GM12878 (cell line): ENCODE data around the gene MAST4. TPM values are rescaled to one million over a fixed set of nuclear protein-coding genes. Genes with fewer than 3 reads are reported as not detected.

Experiments
- ATAC-seq: fragments of 200-7000 bp; cut with Tn5 transposase; 3 replicates; pipeline ENCODE4 v1.9.1; 2020; ENCODE audit warnings: mild to moderate bottlenecking, moderate library complexity
- BruUV-seq: library from RNA; stranded (reverse); fragments of 400-500 nt; replicated peaks from 2 replicates; lab custom pipeline; 2021; lab: Mats Ljungman, UMichigan
- CTCF ChIA-PET: fragments of 300-600 bp; sonication (Branson Sonifier 250); formaldehyde crosslinking; extraction: SDS; loops from one replicate; lab custom pipeline; 2021; ENCODE audit warnings: inconsistent platforms; lab: Yijun Ruan, JAX
- POLR2A ChIA-PET: fragments of 350-600 bp; formaldehyde crosslinking; extraction: SDS; loops from one replicate; lab custom pipeline; 2021; ENCODE audit warnings: inconsistent platforms; lab: Charles Lee
- RAD21 ChIA-PET: fragments of 300-600 bp; sonication (Branson Sonifier 250); formaldehyde crosslinking; loops from one replicate; lab custom pipeline; 2023; ENCODE audit warnings: antibody characterized with exemption; ENCODE audit not compliant: unreplicated experiment; lab: Charles Lee
- SMC1A ChIA-PET: fragments of 300-600 bp; sonication (Branson Sonifier 250); formaldehyde crosslinking; loops from one replicate; lab custom pipeline; 2023; ENCODE audit not compliant: unreplicated experiment, uncharacterized antibody; lab: Charles Lee
- DNase-seq: peaks from one replicate; pipeline ENCODE4 v3.0.0-alpha.2; 2011; ENCODE audit warnings: low read depth, low spot score
- FAIRE-seq: peaks from 3 replicates; lab custom pipeline; 2011; peaks lifted over from hg19 to GRCh38; lab: Jason Lieb, UNC
- H2AFZ ChIP-seq: 2 replicates; pipeline ENCODE4 v1.6.0; 2011; ENCODE audit warnings: low read depth, low read length, control low read depth; ENCODE audit not compliant: control insufficient read depth
- H3K27ac ChIP-seq: 2 replicates; pipeline ENCODE4 v1.5.1; 2011; ENCODE audit warnings: control low read depth; ENCODE audit not compliant: control insufficient read depth, insufficient read depth
- H3K27me3 ChIP-seq, 2 experiments: replicated peaks in 1 of 2; 2 replicates each; pipeline versions ENCODE4 v1.6.0 to v1.6.1; 2011; ENCODE audit warnings: low read length in 1 of 2; ENCODE audit not compliant: control insufficient read depth in 2 of 2, insufficient read depth in 2 of 2
- H3K36me3 ChIP-seq, 2 experiments: 2 replicates each; pipeline ENCODE4 v1.5.1; 2011; ENCODE audit warnings: low read length in 1 of 2; ENCODE audit not compliant: control insufficient read depth in 2 of 2, insufficient read depth in 2 of 2
- H3K4me1 ChIP-seq: 2 replicates; pipeline ENCODE4 v1.6.1; 2011; ENCODE audit warnings: mild to moderate bottlenecking, low read length, moderate library complexity, mixed read lengths; ENCODE audit not compliant: control insufficient read depth, insufficient read depth
- H3K4me2 ChIP-seq: 2 replicates; pipeline ENCODE4 v1.6.0; 2011; ENCODE audit warnings: control low read depth; ENCODE audit not compliant: control insufficient read depth, insufficient read depth
- H3K4me3 ChIP-seq: fragments of 200-600 bp; sonication (generic); 2 replicates; pipeline ENCODE4 v1.5.1; 2016
- H3K79me2 ChIP-seq: 2 replicates; pipeline ENCODE4 v1.6.0; 2011; ENCODE audit warnings: low read length; ENCODE audit not compliant: control insufficient read depth, insufficient read depth
- H3K9ac ChIP-seq: 2 replicates; pipeline ENCODE4 v1.8.0; 2011; ENCODE audit warnings: low read length, control low read depth, mixed read lengths; ENCODE audit not compliant: control insufficient read depth, insufficient read depth
- H3K9me3 ChIP-seq: replicated peaks from 3 replicates; pipeline ENCODE4 v1.5.1; 2011; ENCODE audit warnings: mild to moderate bottlenecking, low read length; ENCODE audit not compliant: control insufficient read depth, insufficient read depth
- H4K20me1 ChIP-seq: 2 replicates; pipeline ENCODE4 v1.6.0; 2011; ENCODE audit not compliant: control insufficient read depth, insufficient read depth
- CEBPB ChIP-seq, 2 experiments: fragments of 150-350 bp in 1 of 2; IDR thresholded peaks; 2 replicates each; pipeline ENCODE4 v1.6.1; 2012 to 2014; ENCODE audit warnings: low read depth in 2 of 2, low read length in 2 of 2, borderline replicate concordance in 1 of 2, inconsistent platforms in 1 of 2
- FOS ChIP-seq: IDR thresholded peaks from 3 replicates; pipeline ENCODE4 v1.6.1; 2011; ENCODE audit warnings: borderline replicate concordance; ENCODE audit not compliant: insufficient read length; ENCODE audit errors: extremely low read depth
- SMAD5 ChIP-seq: IDR thresholded peaks from 2 replicates; pipeline ENCODE4 v1.6.1; 2016; ENCODE audit warnings: antibody characterized with exemption, low read depth
- SMC3 ChIP-seq: IDR thresholded peaks from 2 replicates; pipeline ENCODE4 v1.6.1; 2011; ENCODE audit warnings: low read length, improper control_type of control experiment, borderline replicate concordance
- WGBS: methylation state at CpG from one replicate; pipeline ENCODE4 v1.1.6; 2016; ENCODE audit warnings: low lambda C conversion rate; ENCODE audit not compliant: insufficient replicate concordance, insufficient coverage; ENCODE audit errors: missing lambda C conversion rate; 5-methylcytosine and 5-hydroxymethylcytosine counted together
- in situ Hi-C: fragments of 300-500 bp; cut with MboI; formaldehyde crosslinking; loops from 9 replicates; pipeline ENCODE4 v1.14.3; 2018; ENCODE audit warnings: mixed read lengths
- intact Hi-C: fragments of 100-400 bp; cut with micrococcal nuclease; formaldehyde crosslinking; loops from one replicate; pipeline ENCODE4 v1.14.2; 2022; ENCODE audit not compliant: unreplicated experiment
- polyA plus RNA-seq, 11 experiments: library from polyadenylated mRNA; depleted of rRNA in 4 of 11; unstranded in 6 of 11; stranded (reverse) in 5 of 11; fragments of >200 nt; fragmentation: Nextera tagmentation in 4 of 11; fragmentation: Illumina TruSeq in 1 of 11; extraction: Ambion mirVana in 4 of 11; extraction: Trizol in 1 of 11; gene quantifications; 1 replicate in 1 of 11; 2 replicates in 10 of 11; pipeline versions ENCODE4 v1.2.1 to v1.2.3, GENCODE V29; 2011 to 2016; ENCODE audit warnings: inconsistent platforms in 2 of 11, missing spikeins in 2 of 11, low read depth in 1 of 11
- total RNA-seq, 4 experiments: library from RNA; depleted of rRNA in 3 of 4; stranded (reverse); fragments of >200 nt in 3 of 4; fragmentation: Illumina TruSeq in 1 of 4; extraction: Trizol in 1 of 4; gene quantifications; 2 replicates each; pipeline versions ENCODE4 v1.2.1 to v1.2.3, GENCODE V29; 2013 to 2021
- TF ChIP-seq, protein P1 (sequence below): fragments of 450-650 bp; IDR thresholded peaks from 2 replicates; pipeline ENCODE4 v1.6.1; 2018; ENCODE audit warnings: mild to moderate bottlenecking, low read depth, moderate library complexity; ENCODE audit not compliant: partially characterized antibody
- TF ChIP-seq, protein P2 (sequence below): IDR thresholded peaks from 2 replicates; pipeline ENCODE4 v1.6.1; 2011; ENCODE audit warnings: borderline replicate concordance, low read depth, mild to moderate bottlenecking, moderate library complexity, mixed read lengths, low read length; ENCODE audit not compliant: insufficient read depth; ENCODE audit errors: extremely low read length

The MAST4 gene
- total and polyA plus RNA-seq, 10 of the 15 experiments (the other 5 are each of a cell fraction or from before 2014, with no cell fraction given): 0.02 to 1.6 (median 0.29) TPM; not detected in 1

- H3K27me3 ChIP-seq: peaks cover 0 to 7% of the 10 kb centered on the region in 2 experiments; a peak in 3 of 4 replicates
- H3K4me2 ChIP-seq: no peak overlapping the region
- SMC1A ChIA-PET: no interaction called here
- no peak overlapping the region for H2AFZ ChIP-seq
- H3K36me3 ChIP-seq: no peaks in the 10 kb centered on the region
- POLR2A ChIA-PET: no interaction called here
- H3K27ac ChIP-seq: no peak overlapping the region
- CTCF ChIA-PET: no interaction called here
- no peak overlapping the region for H3K9ac ChIP-seq
- TF ChIP-seq FOS: no peak
- TF ChIP-seq, protein P1, sequence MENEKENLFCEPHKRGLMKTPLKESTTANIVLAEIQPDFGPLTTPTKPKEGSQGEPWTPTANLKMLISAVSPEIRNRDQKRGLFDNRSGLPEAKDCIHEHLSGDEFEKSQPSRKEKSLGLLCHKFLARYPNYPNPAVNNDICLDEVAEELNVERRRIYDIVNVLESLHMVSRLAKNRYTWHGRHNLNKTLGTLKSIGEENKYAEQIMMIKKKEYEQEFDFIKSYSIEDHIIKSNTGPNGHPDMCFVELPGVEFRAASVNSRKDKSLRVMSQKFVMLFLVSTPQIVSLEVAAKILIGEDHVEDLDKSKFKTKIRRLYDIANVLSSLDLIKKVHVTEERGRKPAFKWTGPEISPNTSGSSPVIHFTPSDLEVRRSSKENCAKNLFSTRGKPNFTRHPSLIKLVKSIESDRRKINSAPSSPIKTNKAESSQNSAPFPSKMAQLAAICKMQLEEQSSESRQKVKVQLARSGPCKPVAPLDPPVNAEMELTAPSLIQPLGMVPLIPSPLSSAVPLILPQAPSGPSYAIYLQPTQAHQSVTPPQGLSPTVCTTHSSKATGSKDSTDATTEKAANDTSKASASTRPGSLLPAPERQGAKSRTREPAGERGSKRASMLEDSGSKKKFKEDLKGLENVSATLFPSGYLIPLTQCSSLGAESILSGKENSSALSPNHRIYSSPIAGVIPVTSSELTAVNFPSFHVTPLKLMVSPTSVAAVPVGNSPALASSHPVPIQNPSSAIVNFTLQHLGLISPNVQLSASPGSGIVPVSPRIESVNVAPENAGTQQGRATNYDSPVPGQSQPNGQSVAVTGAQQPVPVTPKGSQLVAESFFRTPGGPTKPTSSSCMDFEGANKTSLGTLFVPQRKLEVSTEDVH: no peak
- TF ChIP-seq SMAD5: no peak
- TF ChIP-seq SMC3: no peak
- no peak for TF ChIP-seq CEBPB (IDR thresholded peaks at IDR 0.05; ENCODE audit: borderline replicate concordance in 1 of 2, low read depth in 2 of 2, low read length in 2 of 2)
- TF ChIP-seq, protein P2, sequence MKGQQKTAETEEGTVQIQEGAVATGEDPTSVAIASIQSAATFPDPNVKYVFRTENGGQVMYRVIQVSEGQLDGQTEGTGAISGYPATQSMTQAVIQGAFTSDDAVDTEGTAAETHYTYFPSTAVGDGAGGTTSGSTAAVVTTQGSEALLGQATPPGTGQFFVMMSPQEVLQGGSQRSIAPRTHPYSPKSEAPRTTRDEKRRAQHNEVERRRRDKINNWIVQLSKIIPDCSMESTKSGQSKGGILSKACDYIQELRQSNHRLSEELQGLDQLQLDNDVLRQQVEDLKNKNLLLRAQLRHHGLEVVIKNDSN: no peak
- TF ChIP-seq, all 136 proteins: peak for 0
- in situ Hi-C loops (no loop called here), intact Hi-C loops (no loop called here)
- RAD21 ChIA-PET: no interaction called here
- DNase-seq (no peak), FAIRE-seq (no peak), ATAC-seq (no peak)
- 17% methylated on average over 7 of the region's 7 CpGs for WGBS
- Histone ChIP-seq H3K4me3 (no peak overlapping the region), H3K79me2 (no peaks in the 10 kb centered on the region), H3K9me3 (no peaks in the 10 kb centered on the region), H4K20me1 (no peaks in the 10 kb centered on the region), H3K4me1 (no peaks in the 10 kb centered on the region)
- no TSS peak for BruUV-seq
These were observed 264.2 kb downstream of the MAST4 start for GRCh38 chr5:66860199-66860975.
